Measurements from ENCODE around the gene FAM168A.

FAM168A gene

GRCh38 chr11:73597956-73598718, at the start of gene FAM168A:
Gene FAM168A (minus strand): TSS chr11:73598112. CDS start chr11:73468474, 129,638 bp downstream.
- H3K4me3 Mint-ChIP-seq: peak within 1 kb of the TSS; percentile 91
- DNase-seq: peak; percentile 96
- peaks cover 21% of the 10 kb centered on the region for H3K27me3 Mint-ChIP-seq
- H3K4me1 Mint-ChIP-seq: peaks cover 41% of the 10 kb centered on the region
- no peaks in the 10 kb centered on the region for H3K9me3 Mint-ChIP-seq
- CTCF ChIA-PET: no interaction called here
- peaks cover 15% of the 10 kb centered on the region for H3K36me3 Mint-ChIP-seq
- peak within 1 kb of the TSS; percentile 96 for H3K27ac Mint-ChIP-seq

- Mint-ChIP-seq H3K9me3 (no peaks in the 10 kb centered on the region), H3K27ac (peak overlapping the region; percentile 37), H3K4me1 (peaks cover 18% of the 10 kb centered on the region), H3K27me3 (peaks cover 26% of the 10 kb centered on the region), H3K4me3 (peak overlapping the region; percentile 71), H3K36me3 (no peaks in the 10 kb centered on the region)
- CTCF ChIA-PET: interaction anchor here (0.7 to 3.6 kb wide), 5 partner anchors 13 to 297 kb away, joined by 3 to 25 read pairs (median 8); no protein-coding TSS in a partner anchor
- DNase-seq: peak; percentile 94
Observed at GRCh38 chr11:73647459-73648100, 49.7 kb upstream of the FAM168A start.

GRCh38 chr11:73645972-73646631, 48.2 kb upstream of the FAM168A start, which contains the start of gene PLEKHB1:
Gene PLEKHB1 (plus strand): TSS chr11:73646581. CDS start chr11:73646609, 28 bp downstream.
- Mint-ChIP-seq H3K4me1 (peaks cover 18% of the 10 kb centered on the region), H3K9me3 (no peaks in the 10 kb centered on the region), H3K4me3 (peak within 1 kb of the TSS; percentile 71), H3K36me3 (no peaks in the 10 kb centered on the region), H3K27ac (no peak within 1 kb of the TSS), H3K27me3 (peaks cover 26% of the 10 kb centered on the region)
- CTCF ChIA-PET: interaction anchor here (1.1 to 3.6 kb wide), 3 partner anchors 15 to 295 kb away, joined by 3 to 25 read pairs (median 9); no protein-coding TSS in a partner anchor
- DNase-seq: peak; percentile 8

GRCh38 chr11:73645121-73645969, 47.4 kb upstream of the FAM168A start:
- CTCF ChIA-PET: interaction anchor here (1.1 to 3.6 kb wide), 2 partner anchors 16 to 20 kb away, joined by 3 to 25 read pairs; no protein-coding TSS in a partner anchor
- H3K27ac Mint-ChIP-seq: no peak overlapping the region
- no peaks in the 10 kb centered on the region for H3K36me3 Mint-ChIP-seq
- H3K9me3 Mint-ChIP-seq: no peaks in the 10 kb centered on the region
- H3K27me3 Mint-ChIP-seq: peaks cover 26% of the 10 kb centered on the region
- H3K4me1 Mint-ChIP-seq: peaks cover 22% of the 10 kb centered on the region
- H3K4me3 Mint-ChIP-seq: no peak overlapping the region
- no peak for DNase-seq

- Mint-ChIP-seq H3K4me3 (no peak overlapping the region), H3K9me3 (no peaks in the 10 kb centered on the region), H3K27ac (no peak overlapping the region), H3K27me3 (peaks cover 14% of the 10 kb centered on the region), H3K36me3 (no peaks in the 10 kb centered on the region), H3K4me1 (peaks cover 7% of the 10 kb centered on the region)
- CTCF ChIA-PET: interaction anchor here (1.8 kb wide), 1 partner anchor 16 kb away, joined by 11 read pairs; no protein-coding TSS in a partner anchor
- DNase-seq: no peak
Observed at GRCh38 chr11:73641668-73642067, 43.8 kb upstream of the FAM168A start.

- H3K27me3 Mint-ChIP-seq: peaks cover 3% of the 10 kb centered on the region
Observed at GRCh38 chr11:73640592-73640991, 42.7 kb upstream of the FAM168A start.

GRCh38 chr11:73637012-73637411, 39.1 kb upstream of the FAM168A start:
- Mint-ChIP-seq H3K27ac (no peak overlapping the region), H3K27me3 (no peaks in the 10 kb centered on the region), H3K4me1 (peaks cover 16% of the 10 kb centered on the region), H3K9me3 (peaks cover 3% of the 10 kb centered on the region), H3K36me3 (no peaks in the 10 kb centered on the region), H3K4me3 (no peak overlapping the region)
- CTCF ChIA-PET: interaction anchor here (0.7 to 2.3 kb wide), 2 partner anchors 11 to 24 kb away, joined by 3 to 10 read pairs; no protein-coding TSS in a partner anchor
- DNase-seq: no peak

More at GRCh38 chr11:73640592-73640991, 42.7 kb upstream of the FAM168A start:
- CTCF ChIA-PET: interaction anchor here (0.6 to 1.8 kb wide), 4 partner anchors 15 to 190 kb away, joined by 3 to 11 read pairs (median 5); no protein-coding TSS in a partner anchor
- H3K9me3 Mint-ChIP-seq: no peaks in the 10 kb centered on the region
- no peaks in the 10 kb centered on the region for H3K36me3 Mint-ChIP-seq
- H3K27ac Mint-ChIP-seq: no peak overlapping the region
- no peak overlapping the region for H3K4me3 Mint-ChIP-seq
- DNase-seq: no peak
- H3K4me1 Mint-ChIP-seq: peaks cover 6% of the 10 kb centered on the region

- CTCF ChIA-PET: interaction anchor here (2.3 kb wide), 1 partner anchor 10 kb away, joined by 10 read pairs; no protein-coding TSS in a partner anchor
- Mint-ChIP-seq H3K9me3 (peaks cover 4% of the 10 kb centered on the region), H3K27me3 (no peaks in the 10 kb centered on the region), H3K4me1 (peaks cover 16% of the 10 kb centered on the region), H3K4me3 (no peak overlapping the region), H3K36me3 (no peaks in the 10 kb centered on the region), H3K27ac (no peak overlapping the region)
- DNase-seq: no peak
Observed at GRCh38 chr11:73636249-73636648, 38.3 kb upstream of the FAM168A start.

GRCh38 chr11:73635721-73636120, 37.8 kb upstream of the FAM168A start:
- no peaks in the 10 kb centered on the region for H3K27me3 Mint-ChIP-seq
- H3K36me3 Mint-ChIP-seq: no peaks in the 10 kb centered on the region
- H3K4me3 Mint-ChIP-seq: no peak overlapping the region
- peaks cover 4% of the 10 kb centered on the region for H3K9me3 Mint-ChIP-seq
- H3K4me1 Mint-ChIP-seq: peaks cover 15% of the 10 kb centered on the region
- peak; percentile 7 for DNase-seq
- no peak overlapping the region for H3K27ac Mint-ChIP-seq
- CTCF ChIA-PET: interaction anchor here (2.3 kb wide), 1 partner anchor 9 kb away, joined by 10 read pairs; no protein-coding TSS in a partner anchor

GRCh38 chr11:73633999-73634398, 36.1 kb upstream of the FAM168A start:
- peak overlapping the region; percentile 24 for H3K27ac Mint-ChIP-seq
- H3K4me1 Mint-ChIP-seq: peaks cover 9% of the 10 kb centered on the region
- no peak for DNase-seq
- CTCF ChIA-PET: interaction anchor here (2.5 kb wide), 1 partner anchor 26 kb away, joined by 13 read pairs; no protein-coding TSS in a partner anchor
- no peaks in the 10 kb centered on the region for H3K36me3 Mint-ChIP-seq
- peaks cover 4% of the 10 kb centered on the region for H3K9me3 Mint-ChIP-seq
- no peaks in the 10 kb centered on the region for H3K27me3 Mint-ChIP-seq
- H3K4me3 Mint-ChIP-seq: no peak overlapping the region

GRCh38 chr11:73632996-73633395, 35.1 kb upstream of the FAM168A start:
- Mint-ChIP-seq H3K27me3 (peaks cover 4% of the 10 kb centered on the region), H3K4me1 (peaks cover 9% of the 10 kb centered on the region), H3K9me3 (peaks cover 4% of the 10 kb centered on the region), H3K4me3 (no peak overlapping the region), H3K27ac (no peak overlapping the region), H3K36me3 (no peaks in the 10 kb centered on the region)
- no peak for DNase-seq
- CTCF ChIA-PET: interaction anchor here (2.5 kb wide), 1 partner anchor 27 kb away, joined by 13 read pairs; no protein-coding TSS in a partner anchor

GRCh38 chr11:73629907-73630306, 32.0 kb upstream of the FAM168A start:
- Mint-ChIP-seq H3K9me3 (peaks cover 4% of the 10 kb centered on the region), H3K4me1 (peaks cover 12% of the 10 kb centered on the region), H3K4me3 (no peak overlapping the region), H3K27me3 (peaks cover 21% of the 10 kb centered on the region), H3K27ac (no peak overlapping the region), H3K36me3 (no peaks in the 10 kb centered on the region)
- CTCF ChIA-PET: interaction anchor here (2.1 kb wide), 1 partner anchor 31 kb away, joined by 13 read pairs; no protein-coding TSS in a partner anchor
- no peak for DNase-seq

Measured in activated naive CD4-positive, alpha-beta T cell treated with anti-CD3 and anti-CD28 coated beads, Interleukin-2, amount 10 ng/mL, durations not matched to agents 7 days and 5 days (primary cell).